Measurements from ENCODE around the gene ACOX2.

GRCh38 chr3:58576716-58577115 lies 39.7 kb upstream of the ACOX2 start:
- TF ChIP-seq CTCF (IDR thresholded peaks at IDR 0.05; ENCODE audit: borderline replicate concordance, extremely low read depth, low read length, poor library complexity, severe bottlenecking), result no peak
- TF ChIP-seq EZH2 (IDR thresholded peaks at IDR 0.05; ENCODE audit: borderline replicate concordance, low read depth, low read length, severe bottlenecking), result no peak

Measured in DND-41 (cell line).